Smooth muscle cell of the umbilical artery (primary cell): Measurements from ENCODE around the gene RNF43. TPM values are rescaled to one million over a fixed set of nuclear protein-coding genes. Genes with fewer than 3 reads are reported as not detected.

Experiments
- total RNA-seq: library from RNA; depleted of rRNA; stranded (reverse); fragments of >200 nt; gene quantifications from 2 replicates; pipeline ENCODE4 v1.2.3, GENCODE V29; 2014

The RNF43 gene
- total RNA-seq = not detected in 2 replicates

DNA sequence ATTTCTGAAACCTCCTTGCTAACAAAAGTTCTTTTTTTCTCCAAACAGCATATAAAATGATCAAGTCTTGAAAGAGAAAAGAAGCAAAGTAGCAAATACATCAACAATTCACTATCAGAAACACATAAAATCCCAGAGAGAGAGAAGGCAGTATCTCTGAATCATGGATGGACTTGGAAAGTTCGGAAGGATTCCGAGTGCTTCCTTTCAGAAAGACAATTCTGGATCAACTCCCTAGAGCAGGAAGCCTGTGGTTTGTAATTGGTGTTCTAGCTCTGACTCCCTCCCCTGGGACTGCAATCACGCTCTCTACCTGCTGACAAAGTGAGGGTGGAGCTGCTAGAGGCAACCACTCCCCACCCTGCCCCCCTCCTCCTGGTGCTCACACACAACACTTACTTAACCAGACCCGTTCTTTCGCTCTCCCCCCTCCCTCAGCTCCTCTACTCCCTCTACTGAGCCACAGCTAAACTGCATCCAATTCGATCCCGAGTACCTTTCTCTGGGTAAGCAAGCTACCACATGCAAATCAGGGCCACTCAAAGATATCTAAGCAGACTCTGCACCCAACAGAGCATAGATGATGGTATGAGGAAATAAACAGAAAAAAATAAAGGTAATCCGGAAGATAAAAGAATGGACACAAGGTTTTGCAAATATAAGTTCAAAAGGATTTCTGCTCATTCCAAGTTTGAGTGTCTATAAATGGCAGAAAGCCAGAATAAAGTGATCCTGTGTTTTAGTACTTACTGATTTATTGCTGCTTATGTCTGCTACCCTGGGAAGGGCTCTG lies at the start of gene RNF43:
RNF43 (minus strand) TSS at position 235 of the 793 bp plus-strand sequence. CDS start 1,957 bp downstream, outside the sequence.

Other genes with a start within 250 kb of the RNF43 start
- not detected in 2 replicates for gene EPX, start 224.8 kb downstream of the RNF43 start, total RNA-seq
- gene MKS1, start 198.3 kb downstream of the RNF43 start, total RNA-seq = 8.0 and 10.3 TPM in 2 replicates
- 0.59 TPM in 1 of 2 replicates, not detected in the other for gene LPO, start 178.9 kb downstream of the RNF43 start, total RNA-seq
- 0.09 TPM in 1 of 2 replicates, not detected in the other for gene MPO, start 136.6 kb downstream of the RNF43 start, total RNA-seq
- 1.5 and 1.7 TPM in 2 replicates for gene TSPOAP1, start 88.7 kb downstream of the RNF43 start, total RNA-seq
- 29.7 and 34.4 TPM in 2 replicates for gene SUPT4H1, start 65.3 kb downstream of the RNF43 start, total RNA-seq
- gene HSF5, start 70.9 kb upstream of the RNF43 start, total RNA-seq = under 0.01 TPM in 1 of 2 replicates, not detected in the other
- gene MTMR4, start 97.1 kb upstream of the RNF43 start, total RNA-seq = 44.5 and 59.8 TPM in 2 replicates